Glutamatergic neuron (in vitro differentiated cells): ENCODE results near the gene GNL2. TPM values are rescaled to one million over a fixed set of nuclear protein-coding genes. Genes with fewer than 3 reads are reported as not detected.
A peak's percentile ranks its signal among the peaks of the same experiment; 100 is the strongest.

ENCODE experiments used
- DNase-seq: peaks from one replicate; pipeline ENCODE4 v3.0.0; 2022
- H3K27ac Mint-ChIP-seq: one replicate; pipeline ENCODE4 v1.8.0; 2020; ENCODE audit warnings: mild to moderate bottlenecking, mixed read lengths, inconsistent platforms; ENCODE audit not compliant: unreplicated experiment
- H3K27me3 Mint-ChIP-seq: one replicate; pipeline ENCODE4 v1.8.0; 2020; ENCODE audit warnings: mild to moderate bottlenecking, moderate library complexity, mixed read lengths, inconsistent platforms; ENCODE audit not compliant: unreplicated experiment
- H3K36me3 Mint-ChIP-seq: one replicate; pipeline ENCODE4 v1.8.0; 2020; ENCODE audit warnings: mild to moderate bottlenecking, mixed read lengths, inconsistent platforms; ENCODE audit not compliant: unreplicated experiment
- H3K4me1 Mint-ChIP-seq: one replicate; pipeline ENCODE4 v1.8.0; 2020; ENCODE audit warnings: mild to moderate bottlenecking, low read depth, mixed read lengths, inconsistent platforms; ENCODE audit not compliant: unreplicated experiment
- H3K4me3 Mint-ChIP-seq: one replicate; pipeline ENCODE4 v1.8.0; 2020; ENCODE audit warnings: mild to moderate bottlenecking, mixed read lengths, inconsistent platforms; ENCODE audit not compliant: unreplicated experiment
- H3K9me3 Mint-ChIP-seq: one replicate; pipeline ENCODE4 v1.8.0; 2020; ENCODE audit warnings: mild to moderate bottlenecking, moderate library complexity, mixed read lengths, inconsistent platforms; ENCODE audit not compliant: unreplicated experiment
- long read RNA-seq: library from polyadenylated mRNA; unstranded; transcript quantifications from one replicate; pipeline ENCODE4 v2.0.0, GENCODE V29; 2020; ENCODE audit not compliant: unreplicated experiment
- total RNA-seq: library from RNA; stranded (reverse); fragmentation: NEBNext Ultra II Directional; extraction: Animal tissue kit (Norgen Biotek cat#: 25700); gene quantifications from one replicate; pipeline ENCODE4 v1.2.1, GENCODE V29; 2021; ENCODE audit not compliant: unreplicated experiment
- TF ChIP-seq, protein P1 (sequence below): fragments of 200-600 bp; sonication (generic); IDR thresholded peaks from one replicate; pipeline ENCODE4 v1.5.0; 2021; ENCODE audit not compliant: partially characterized antibody, unreplicated experiment

The GNL2 gene
- 50.0 TPM for total RNA-seq
- long read RNA-seq, transcript GNL2-201 (16 exons, 2,334 nt) = major isoform, 40 of 46 reads
- long read RNA-seq, partial matches to known transcripts = 4 of 46 reads
- long read RNA-seq, other reads (novel, unspliced or antisense) = 2 of 46 reads

DNA sequence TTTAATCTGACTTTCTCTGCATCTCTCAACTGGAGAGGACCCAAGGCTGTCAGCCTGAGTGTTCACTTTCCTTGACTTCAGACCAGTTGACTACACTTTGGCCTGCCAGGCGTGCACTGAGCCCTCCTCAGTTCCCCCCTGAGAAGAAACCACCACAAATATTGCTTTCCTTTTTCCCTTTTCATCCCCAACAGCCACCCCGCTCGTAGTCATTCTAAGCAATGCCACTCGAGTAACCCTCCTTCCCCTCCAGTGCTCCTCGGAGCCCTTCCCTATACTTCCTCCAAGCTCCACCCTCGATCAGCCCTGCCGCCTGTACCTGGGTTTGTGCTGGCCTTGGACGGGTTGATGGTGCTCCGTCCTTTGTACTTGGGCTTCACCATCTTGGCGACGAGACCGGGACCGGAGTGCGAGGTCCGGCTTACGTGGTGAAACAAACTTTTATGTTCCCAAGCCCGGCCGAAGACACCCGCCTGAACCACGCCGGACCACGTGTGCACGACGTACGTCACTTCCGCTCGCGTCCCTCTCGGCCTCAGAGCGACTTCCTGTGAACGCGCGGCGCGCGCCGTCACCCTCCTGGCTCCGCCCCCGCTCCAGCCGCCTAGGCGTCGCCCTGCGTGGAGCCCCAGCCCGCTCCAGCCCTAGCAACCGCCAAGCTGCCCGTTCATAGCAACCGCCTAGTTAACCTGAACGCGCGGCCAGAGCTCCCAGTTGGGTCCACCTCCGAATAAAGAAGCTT lies at the start of gene GNL2:
Gene GNL2, minus strand, starts transcription at position 498 of the 742 bp plus-strand sequence. Its CDS starts 115 bp downstream, at position 383.
- DNase-seq = peak; percentile 98
- TF ChIP-seq, protein P1, sequence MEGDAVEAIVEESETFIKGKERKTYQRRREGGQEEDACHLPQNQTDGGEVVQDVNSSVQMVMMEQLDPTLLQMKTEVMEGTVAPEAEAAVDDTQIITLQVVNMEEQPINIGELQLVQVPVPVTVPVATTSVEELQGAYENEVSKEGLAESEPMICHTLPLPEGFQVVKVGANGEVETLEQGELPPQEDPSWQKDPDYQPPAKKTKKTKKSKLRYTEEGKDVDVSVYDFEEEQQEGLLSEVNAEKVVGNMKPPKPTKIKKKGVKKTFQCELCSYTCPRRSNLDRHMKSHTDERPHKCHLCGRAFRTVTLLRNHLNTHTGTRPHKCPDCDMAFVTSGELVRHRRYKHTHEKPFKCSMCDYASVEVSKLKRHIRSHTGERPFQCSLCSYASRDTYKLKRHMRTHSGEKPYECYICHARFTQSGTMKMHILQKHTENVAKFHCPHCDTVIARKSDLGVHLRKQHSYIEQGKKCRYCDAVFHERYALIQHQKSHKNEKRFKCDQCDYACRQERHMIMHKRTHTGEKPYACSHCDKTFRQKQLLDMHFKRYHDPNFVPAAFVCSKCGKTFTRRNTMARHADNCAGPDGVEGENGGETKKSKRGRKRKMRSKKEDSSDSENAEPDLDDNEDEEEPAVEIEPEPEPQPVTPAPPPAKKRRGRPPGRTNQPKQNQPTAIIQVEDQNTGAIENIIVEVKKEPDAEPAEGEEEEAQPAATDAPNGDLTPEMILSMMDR = no peak
- H3K27me3 Mint-ChIP-seq = peaks cover 4% of the 10 kb centered on the region
- no peaks in the 10 kb centered on the region for H3K9me3 Mint-ChIP-seq
- H3K27ac Mint-ChIP-seq = peak within 1 kb of the TSS; percentile 59
- no peaks in the 10 kb centered on the region for H3K4me1 Mint-ChIP-seq
- no peaks in the 10 kb centered on the region for H3K36me3 Mint-ChIP-seq
- peak within 1 kb of the TSS; percentile 97 for H3K4me3 Mint-ChIP-seq

- H3K27me3 Mint-ChIP-seq = peaks cover 7% of the 10 kb centered on the region
- no peak overlapping the region for H3K27ac Mint-ChIP-seq
- H3K4me3 Mint-ChIP-seq = no peak overlapping the region
- H3K36me3 Mint-ChIP-seq = peaks cover 4% of the 10 kb centered on the region
- peaks cover 2% of the 10 kb centered on the region for H3K9me3 Mint-ChIP-seq
- no peaks in the 10 kb centered on the region for H3K4me1 Mint-ChIP-seq
- TF ChIP-seq, protein P1 = no peak
- no peak for DNase-seq
Observed at GRCh38 chr1:37641059-37641458, 45.3 kb upstream of the GNL2 start.

- no peak for DNase-seq
- no peaks in the 10 kb centered on the region for H3K4me1 Mint-ChIP-seq
- no peak overlapping the region for H3K4me3 Mint-ChIP-seq
- no peaks in the 10 kb centered on the region for H3K9me3 Mint-ChIP-seq
- H3K36me3 Mint-ChIP-seq = peaks cover 4% of the 10 kb centered on the region
- peaks cover 25% of the 10 kb centered on the region for H3K27me3 Mint-ChIP-seq
- TF ChIP-seq, protein P1 = no peak
- H3K27ac Mint-ChIP-seq = no peak overlapping the region
Observed at GRCh38 chr1:37636435-37636834, 40.7 kb upstream of the GNL2 start.

- peaks cover 32% of the 10 kb centered on the region for H3K27me3 Mint-ChIP-seq
- no peaks in the 10 kb centered on the region for H3K4me1 Mint-ChIP-seq
- DNase-seq = no peak
- H3K36me3 Mint-ChIP-seq = peaks cover 4% of the 10 kb centered on the region
- TF ChIP-seq, protein P1 = no peak
- H3K9me3 Mint-ChIP-seq = peaks cover under 1% of the 10 kb centered on the region
- H3K27ac Mint-ChIP-seq = no peak overlapping the region
- H3K4me3 Mint-ChIP-seq = peak overlapping the region; percentile 61
Observed at GRCh38 chr1:37634992-37635902, 39.5 kb upstream of the GNL2 start.
